Stimulated activated CD4-positive, alpha-beta T cell treated with anti-CD3 and anti-CD28 coated beads, Interleukin-4, amount 100 ng/mL, for 4 hours (primary cell): ENCODE measurements around the gene PDCL3.

ENCODE experiments used
- DNase-seq, 2 experiments: peaks; one replicate each; pipeline ENCODE4 v3.0.0-alpha.2; 2020

The PDCL3 gene

GRCh38 chr2:100613719-100614118 is 50.9 kb downstream of the PDCL3 start:
- no peak for DNase-seq

GRCh38 chr2:100614455-100615000 is 51.7 kb downstream of the PDCL3 start:
- DNase-seq = no peak

- DNase-seq = no peak
Measured at GRCh38 chr2:100615471-100615870, 52.7 kb downstream of the PDCL3 start.

- DNase-seq = no peak
Measured at GRCh38 chr2:100615886-100616285, 53.1 kb downstream of the PDCL3 start.

- no peak for DNase-seq
Measured at GRCh38 chr2:100616841-100617390, 54.1 kb downstream of the PDCL3 start.

GRCh38 chr2:100619951-100620350 is 57.2 kb downstream of the PDCL3 start:
- DNase-seq = no peak

- no peak for DNase-seq
Measured at GRCh38 chr2:100620481-100620880, 57.7 kb downstream of the PDCL3 start.

GRCh38 chr2:100621371-100621951 is 58.7 kb downstream of the PDCL3 start:
- no peak for DNase-seq

GRCh38 chr2:100623033-100623715 is 60.4 kb downstream of the PDCL3 start:
- no peak for DNase-seq

- no peak for DNase-seq
Measured at GRCh38 chr2:100623930-100624329, 61.1 kb downstream of the PDCL3 start.

GRCh38 chr2:100624536-100624935 is 61.7 kb downstream of the PDCL3 start:
- DNase-seq = no peak

- DNase-seq = no peak
Measured at GRCh38 chr2:100625717-100626116, 62.9 kb downstream of the PDCL3 start.
